Stomach (tissue), 4 donors: ENCODE results near the gene ZNF541.
A peak's percentile ranks its signal among the peaks of the same experiment; 100 is the strongest.

Source experiments
- EP300 ChIP-seq: sonication (generic); formaldehyde crosslinking; IDR thresholded peaks from one replicate; pipeline ENCODE4 v1.6.1; 2017; ENCODE audit warnings: antibody characterized with exemption
- POLR2A ChIP-seq, 4 donors: fragments of 450-650 bp; IDR thresholded peaks; one replicate each; pipeline ENCODE4 v1.6.1; 2016; ENCODE audit warnings: antibody characterized with exemption in 4 of 4, control low read depth in 2 of 4, mild to moderate bottlenecking in 1 of 4, moderate library complexity in 1 of 4
- POLR2AphosphoS5 ChIP-seq, 3 donors: sonication (generic); formaldehyde crosslinking; IDR thresholded peaks; one replicate each; pipeline ENCODE4 v1.6.1; 2016; ENCODE audit warnings: antibody characterized with exemption in 3 of 3
- TF ChIP-seq, protein P1 (sequence below), 7 experiments: fragments of 450-650 bp in 4 of 7; fragments of 200-600 bp in 3 of 7; sonication (generic) in 3 of 7; IDR thresholded peaks; one replicate each; pipeline ENCODE4 v1.5.1; 2016 to 2019; ENCODE audit warnings: antibody characterized with exemption in 7 of 7, control low read depth in 2 of 7, mild to moderate bottlenecking in 1 of 7

GRCh38 chr19:47600246-47601179 lies 27.6 kb upstream of the ZNF541 start:
- TF ChIP-seq, protein P1, sequence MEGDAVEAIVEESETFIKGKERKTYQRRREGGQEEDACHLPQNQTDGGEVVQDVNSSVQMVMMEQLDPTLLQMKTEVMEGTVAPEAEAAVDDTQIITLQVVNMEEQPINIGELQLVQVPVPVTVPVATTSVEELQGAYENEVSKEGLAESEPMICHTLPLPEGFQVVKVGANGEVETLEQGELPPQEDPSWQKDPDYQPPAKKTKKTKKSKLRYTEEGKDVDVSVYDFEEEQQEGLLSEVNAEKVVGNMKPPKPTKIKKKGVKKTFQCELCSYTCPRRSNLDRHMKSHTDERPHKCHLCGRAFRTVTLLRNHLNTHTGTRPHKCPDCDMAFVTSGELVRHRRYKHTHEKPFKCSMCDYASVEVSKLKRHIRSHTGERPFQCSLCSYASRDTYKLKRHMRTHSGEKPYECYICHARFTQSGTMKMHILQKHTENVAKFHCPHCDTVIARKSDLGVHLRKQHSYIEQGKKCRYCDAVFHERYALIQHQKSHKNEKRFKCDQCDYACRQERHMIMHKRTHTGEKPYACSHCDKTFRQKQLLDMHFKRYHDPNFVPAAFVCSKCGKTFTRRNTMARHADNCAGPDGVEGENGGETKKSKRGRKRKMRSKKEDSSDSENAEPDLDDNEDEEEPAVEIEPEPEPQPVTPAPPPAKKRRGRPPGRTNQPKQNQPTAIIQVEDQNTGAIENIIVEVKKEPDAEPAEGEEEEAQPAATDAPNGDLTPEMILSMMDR (IDR thresholded peaks at IDR 0.05) = peak in 1 of 7 experiments; percentile 8
- TF ChIP-seq EP300 (no peak), POLR2AphosphoS5 (IDR thresholded peaks at IDR 0.05) (peak; percentile 76 to 91 (median 86)), POLR2A (IDR thresholded peaks at IDR 0.05) (peak in 1 of 4 donors; percentile 68)
